ENCODE measurements around the gene OSBP2.

DNA sequence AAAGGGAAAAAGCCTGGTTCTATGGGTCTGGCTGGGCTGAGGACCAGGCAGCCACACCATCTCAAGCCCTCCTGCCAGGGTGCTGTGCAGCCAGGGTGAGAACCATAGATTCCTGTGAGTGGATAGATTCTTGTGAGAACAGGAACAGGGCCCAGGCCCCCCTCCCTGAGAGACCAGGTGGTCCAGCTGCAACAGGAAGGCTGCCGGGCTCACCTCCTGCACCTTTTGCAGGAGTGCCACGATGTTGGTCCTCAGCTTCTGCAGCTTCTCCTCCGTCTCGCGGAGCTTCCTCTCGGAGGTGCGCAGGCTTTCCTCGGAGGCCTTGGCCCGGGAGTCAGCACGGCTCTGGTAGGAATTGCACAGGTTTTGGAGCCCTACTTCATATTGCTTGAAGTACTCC, 233.1 kb downstream of the OSBP2 start:
- TF ChIP-seq, protein P1, sequence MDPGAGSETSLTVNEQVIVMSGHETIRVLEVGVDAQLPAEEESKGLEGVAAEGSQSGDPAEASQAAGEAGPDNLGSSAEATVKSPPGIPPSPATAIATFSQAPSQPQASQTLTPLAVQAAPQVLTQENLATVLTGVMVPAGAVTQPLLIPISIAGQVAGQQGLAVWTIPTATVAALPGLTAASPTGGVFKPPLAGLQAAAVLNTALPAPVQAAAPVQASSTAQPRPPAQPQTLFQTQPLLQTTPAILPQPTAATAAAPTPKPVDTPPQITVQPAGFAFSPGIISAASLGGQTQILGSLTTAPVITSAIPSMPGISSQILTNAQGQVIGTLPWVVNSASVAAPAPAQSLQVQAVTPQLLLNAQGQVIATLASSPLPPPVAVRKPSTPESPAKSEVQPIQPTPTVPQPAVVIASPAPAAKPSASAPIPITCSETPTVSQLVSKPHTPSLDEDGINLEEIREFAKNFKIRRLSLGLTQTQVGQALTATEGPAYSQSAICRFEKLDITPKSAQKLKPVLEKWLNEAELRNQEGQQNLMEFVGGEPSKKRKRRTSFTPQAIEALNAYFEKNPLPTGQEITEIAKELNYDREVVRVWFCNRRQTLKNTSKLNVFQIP (CRISPR knock-in tag; IDR thresholded peaks at IDR 0.05; ENCODE audit: borderline replicate concordance, low read depth) = no peak
- TF ChIP-seq, protein P2, sequence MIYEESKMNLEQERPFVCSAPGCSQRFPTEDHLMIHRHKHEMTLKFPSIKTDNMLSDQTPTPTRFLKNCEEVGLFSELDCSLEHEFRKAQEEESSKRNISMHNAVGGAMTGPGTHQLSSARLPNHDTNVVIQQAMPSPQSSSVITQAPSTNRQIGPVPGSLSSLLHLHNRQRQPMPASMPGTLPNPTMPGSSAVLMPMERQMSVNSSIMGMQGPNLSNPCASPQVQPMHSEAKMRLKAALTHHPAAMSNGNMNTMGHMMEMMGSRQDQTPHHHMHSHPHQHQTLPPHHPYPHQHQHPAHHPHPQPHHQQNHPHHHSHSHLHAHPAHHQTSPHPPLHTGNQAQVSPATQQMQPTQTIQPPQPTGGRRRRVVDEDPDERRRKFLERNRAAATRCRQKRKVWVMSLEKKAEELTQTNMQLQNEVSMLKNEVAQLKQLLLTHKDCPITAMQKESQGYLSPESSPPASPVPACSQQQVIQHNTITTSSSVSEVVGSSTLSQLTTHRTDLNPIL (CRISPR knock-in tag; IDR thresholded peaks at IDR 0.05; ENCODE audit: low read depth) = no peak
- TF ChIP-seq OSR1 (CRISPR knock-in tag; IDR thresholded peaks at IDR 0.05) (no peak), ZC3H10 (CRISPR knock-in tag; IDR thresholded peaks at IDR 0.05) (no peak), ZNF70 (CRISPR knock-in tag; IDR thresholded peaks at IDR 0.05) (no peak), ESRRG (CRISPR knock-in tag; IDR thresholded peaks at IDR 0.05) (no peak), ARNTL (CRISPR knock-in tag; IDR thresholded peaks at IDR 0.05; ENCODE audit: borderline replicate concordance, low read depth) (no peak), SNAI2 (CRISPR knock-in tag; IDR thresholded peaks at IDR 0.05) (no peak), ZFP3 (CRISPR knock-in tag; IDR thresholded peaks at IDR 0.05) (no peak), ZNF8 (CRISPR knock-in tag; IDR thresholded peaks at IDR 0.05) (no peak)
- TF ChIP-seq, protein P3, sequence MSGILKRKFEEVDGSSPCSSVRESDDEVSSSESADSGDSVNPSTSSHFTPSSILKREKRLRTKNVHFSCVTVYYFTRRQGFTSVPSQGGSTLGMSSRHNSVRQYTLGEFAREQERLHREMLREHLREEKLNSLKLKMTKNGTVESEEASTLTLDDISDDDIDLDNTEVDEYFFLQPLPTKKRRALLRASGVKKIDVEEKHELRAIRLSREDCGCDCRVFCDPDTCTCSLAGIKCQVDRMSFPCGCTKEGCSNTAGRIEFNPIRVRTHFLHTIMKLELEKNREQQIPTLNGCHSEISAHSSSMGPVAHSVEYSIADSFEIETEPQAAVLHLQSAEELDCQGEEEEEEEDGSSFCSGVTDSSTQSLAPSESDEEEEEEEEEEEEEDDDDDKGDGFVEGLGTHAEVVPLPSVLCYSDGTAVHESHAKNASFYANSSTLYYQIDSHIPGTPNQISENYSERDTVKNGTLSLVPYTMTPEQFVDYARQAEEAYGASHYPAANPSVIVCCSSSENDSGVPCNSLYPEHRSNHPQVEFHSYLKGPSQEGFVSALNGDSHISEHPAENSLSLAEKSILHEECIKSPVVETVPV (CRISPR knock-in tag; IDR thresholded peaks at IDR 0.05) = no peak

Data from SK-N-SH treated with all-trans-retinoic acid at 6 μM for 48 hours (cell line).